Transverse colon (tissue), 3 donors: ENCODE results near the gene ZNF423.

Source experiments
- CTCF ChIP-seq, 5 experiments: fragments of 200-600 bp in 3 of 5; fragments of 450-650 bp in 2 of 5; sonication (generic) in 3 of 5; IDR thresholded peaks; 1 replicate in 2 of 5; 2 replicates in 3 of 5; pipeline ENCODE4 v1.5.1; 2016 to 2017; ENCODE audit warnings: antibody characterized with exemption in 5 of 5, inconsistent platforms in 3 of 5, mild to moderate bottlenecking in 2 of 5, moderate library complexity in 1 of 5
- EP300 ChIP-seq: sonication (generic); formaldehyde crosslinking; IDR thresholded peaks from one replicate; pipeline ENCODE4 v1.6.1; 2017; ENCODE audit warnings: antibody characterized with exemption, low read depth
- POLR2A ChIP-seq: fragments of 450-650 bp; IDR thresholded peaks from one replicate; pipeline ENCODE4 v1.6.1; 2016; ENCODE audit warnings: antibody characterized with exemption, mild to moderate bottlenecking, moderate library complexity

DNA sequence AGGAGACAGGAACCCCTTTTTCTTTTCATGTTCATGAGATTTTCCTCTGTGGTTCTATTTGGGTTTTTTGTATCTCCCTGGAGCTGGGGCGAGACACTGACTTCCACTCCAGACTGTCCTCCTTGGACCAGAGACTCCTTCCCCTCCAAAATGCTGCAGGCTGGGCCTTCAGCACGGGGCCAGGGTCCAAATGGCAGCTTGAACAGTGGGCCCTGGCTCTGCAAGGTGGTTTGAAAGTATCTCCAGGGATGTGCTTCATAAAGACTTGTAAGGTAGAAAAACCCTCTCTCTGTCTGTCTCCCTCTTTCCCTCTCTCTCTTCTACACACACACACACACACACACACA, 236.1 kb downstream of the ZNF423 start:
- no peak for TF ChIP-seq POLR2A
- no peak for TF ChIP-seq CTCF (IDR thresholded peaks at IDR 0.05)
- TF ChIP-seq EP300, result no peak
